Measurements from ENCODE around the gene CFAP46.

GRCh38 chr10:132790470-132790869 is 151.9 kb downstream of the CFAP46 start:
- TF ChIP-seq, protein P1, sequence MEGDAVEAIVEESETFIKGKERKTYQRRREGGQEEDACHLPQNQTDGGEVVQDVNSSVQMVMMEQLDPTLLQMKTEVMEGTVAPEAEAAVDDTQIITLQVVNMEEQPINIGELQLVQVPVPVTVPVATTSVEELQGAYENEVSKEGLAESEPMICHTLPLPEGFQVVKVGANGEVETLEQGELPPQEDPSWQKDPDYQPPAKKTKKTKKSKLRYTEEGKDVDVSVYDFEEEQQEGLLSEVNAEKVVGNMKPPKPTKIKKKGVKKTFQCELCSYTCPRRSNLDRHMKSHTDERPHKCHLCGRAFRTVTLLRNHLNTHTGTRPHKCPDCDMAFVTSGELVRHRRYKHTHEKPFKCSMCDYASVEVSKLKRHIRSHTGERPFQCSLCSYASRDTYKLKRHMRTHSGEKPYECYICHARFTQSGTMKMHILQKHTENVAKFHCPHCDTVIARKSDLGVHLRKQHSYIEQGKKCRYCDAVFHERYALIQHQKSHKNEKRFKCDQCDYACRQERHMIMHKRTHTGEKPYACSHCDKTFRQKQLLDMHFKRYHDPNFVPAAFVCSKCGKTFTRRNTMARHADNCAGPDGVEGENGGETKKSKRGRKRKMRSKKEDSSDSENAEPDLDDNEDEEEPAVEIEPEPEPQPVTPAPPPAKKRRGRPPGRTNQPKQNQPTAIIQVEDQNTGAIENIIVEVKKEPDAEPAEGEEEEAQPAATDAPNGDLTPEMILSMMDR (IDR thresholded peaks at IDR 0.05), result no peak
- no peak for TF ChIP-seq POLR2A (IDR thresholded peaks at IDR 0.05)

All from Peyer's patch (tissue), 4 donors.